ENCODE data around the gene ZNF653.
A peak's percentile ranks its signal among the peaks of the same experiment; 100 is the strongest.
"Not testable (repeated sequence)": the region's sequence is repeated elsewhere in the genome, so short reads cannot be mapped to it uniquely, and the experiment has no call there.

The ZNF653 gene

DNA sequence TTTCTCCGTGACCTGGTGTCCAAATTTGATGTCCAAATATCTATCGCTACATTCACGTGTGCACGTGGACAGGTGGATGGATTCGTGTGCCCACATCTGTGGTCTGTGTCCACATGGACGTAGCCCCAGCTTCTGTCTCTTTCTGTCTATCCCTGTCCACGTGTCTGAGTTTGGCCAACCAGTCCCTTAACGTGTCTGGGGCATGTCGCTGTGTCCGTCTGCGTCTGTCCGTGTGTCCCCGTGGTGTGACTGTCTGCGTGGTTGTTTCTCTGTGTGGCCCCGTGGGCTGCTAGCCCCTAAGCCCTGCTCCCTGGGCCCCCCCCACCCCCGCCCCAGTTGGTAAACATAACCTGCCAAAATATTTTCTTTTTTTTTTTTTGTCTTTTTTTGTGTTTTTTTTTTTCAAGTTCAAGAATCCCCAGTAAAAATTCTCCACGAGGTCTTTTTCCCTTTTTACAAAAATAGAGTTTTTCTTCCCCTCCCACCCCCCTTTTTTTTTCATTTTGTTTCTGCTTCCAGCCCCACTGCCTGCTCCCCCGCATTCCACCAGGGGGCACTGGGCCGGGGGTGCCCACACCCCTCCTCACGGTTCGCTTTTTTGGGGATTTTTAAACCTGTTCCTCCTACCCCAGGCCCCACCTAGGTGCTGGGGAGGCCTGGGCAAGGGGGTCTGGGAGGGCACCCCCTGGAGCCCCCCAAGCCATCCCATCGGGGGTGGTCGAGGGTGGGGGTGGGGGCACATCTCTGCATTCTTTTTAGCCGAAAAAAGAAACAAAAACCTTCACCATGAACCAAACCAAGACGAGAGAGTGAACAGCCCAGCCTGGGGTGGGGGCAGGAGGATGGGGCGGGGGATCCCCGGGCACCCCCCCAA is 51.9 kb downstream of the ZNF653 start:
- no peak for DNase-seq

GRCh38 chr19:11452620-11453310 is 52.9 kb downstream of the ZNF653 start:
- no peak for DNase-seq

DNA sequence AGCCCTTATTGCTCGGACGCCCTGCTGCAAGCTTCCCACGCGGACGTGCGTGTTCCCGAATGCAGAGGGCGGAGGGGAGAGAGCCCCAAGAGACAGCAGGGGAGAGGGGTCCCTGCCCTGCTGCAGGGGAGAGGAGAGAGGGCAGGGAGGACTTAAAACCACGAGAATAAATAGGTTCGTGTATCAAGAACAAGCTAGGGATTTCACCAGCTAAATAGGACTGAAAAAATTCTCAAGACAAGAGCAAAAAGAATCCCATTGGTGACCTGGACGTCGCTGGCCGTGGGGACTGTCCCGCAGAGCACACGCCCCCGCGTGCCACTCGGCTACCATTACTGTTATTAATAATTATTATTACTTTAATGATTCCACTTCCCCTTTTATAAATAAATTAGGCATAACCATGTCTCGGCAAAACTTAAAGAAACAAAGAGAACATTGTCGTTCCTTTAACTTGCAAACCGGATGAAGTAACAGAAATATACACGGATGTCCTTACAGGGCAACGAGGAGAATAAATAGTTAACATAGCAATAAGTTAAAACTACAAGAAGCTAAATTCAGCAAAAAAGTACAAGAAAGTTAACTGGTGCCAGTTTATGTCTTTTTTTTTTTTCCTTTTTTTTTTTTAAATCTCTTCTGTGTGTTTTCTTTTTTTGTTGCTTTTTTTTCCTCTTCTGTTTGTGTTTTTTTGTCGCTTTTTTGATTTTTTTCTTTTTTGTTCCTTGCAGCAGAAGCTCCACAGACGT is 53.6 kb downstream of the ZNF653 start:
- DNase-seq, result no peak

DNA sequence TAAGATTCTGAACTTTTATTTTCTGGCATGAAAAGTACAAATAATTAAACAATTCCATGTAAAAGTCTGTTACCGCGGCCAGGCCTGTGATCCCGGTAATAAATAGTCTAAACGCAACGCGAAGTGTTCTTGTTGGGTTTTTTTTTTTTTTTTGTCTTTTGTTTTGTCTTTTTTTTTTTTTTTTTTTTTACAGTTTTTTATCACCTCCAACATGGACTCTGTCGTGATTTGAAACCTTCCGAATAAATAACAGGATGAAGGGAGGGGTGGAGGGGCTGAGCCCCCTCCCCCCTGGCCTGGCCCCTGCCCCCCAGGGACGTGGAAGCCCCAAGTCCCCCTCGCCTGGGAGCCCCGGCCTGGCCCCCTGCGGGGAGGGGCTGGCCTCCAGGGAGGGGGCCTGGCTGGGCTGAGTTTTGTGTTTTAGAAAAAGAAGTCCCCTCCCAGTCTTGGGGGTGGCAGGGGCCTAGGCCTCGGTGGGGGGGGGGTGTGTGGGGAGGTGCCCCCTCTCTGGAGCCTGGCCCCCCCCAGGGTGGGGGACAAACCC is 54.2 kb downstream of the ZNF653 start:
- no peak for DNase-seq

DNA sequence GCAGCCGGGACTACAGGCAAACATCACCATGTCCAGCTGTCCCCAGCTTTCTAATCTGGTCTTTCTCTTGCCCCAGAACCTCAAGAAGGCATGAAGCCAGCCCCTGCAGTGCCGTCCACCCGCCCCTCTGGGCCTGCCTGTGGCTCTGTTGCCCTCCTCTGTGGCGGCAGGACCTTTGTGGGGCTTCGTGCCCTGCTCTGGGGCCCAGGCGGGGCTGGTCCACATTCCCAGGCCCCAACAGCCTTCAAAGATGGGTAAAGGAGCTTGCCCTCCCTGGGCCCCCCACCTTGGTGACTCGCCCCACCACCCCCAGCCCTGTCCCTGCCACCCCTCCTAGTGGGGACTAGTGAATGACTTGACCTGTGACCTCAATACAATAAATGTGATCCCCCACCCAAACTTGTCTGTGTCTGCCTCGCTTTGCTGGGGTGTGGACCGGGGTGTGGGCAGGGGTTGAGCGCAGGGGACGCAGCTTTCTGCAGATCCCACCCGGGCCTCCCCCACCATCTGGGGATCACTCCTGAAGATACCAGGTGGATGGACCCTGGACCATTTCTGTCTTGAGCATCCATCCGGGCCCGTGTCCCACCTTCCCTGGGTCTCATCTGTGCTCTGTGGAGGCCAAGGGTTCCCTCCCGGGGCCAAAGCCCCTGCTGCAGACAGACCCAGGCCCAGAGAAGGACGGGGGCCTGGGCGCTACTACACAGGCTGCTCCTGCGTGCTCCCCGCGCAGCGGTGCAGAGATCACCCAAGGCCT is 54.9 kb downstream of the ZNF653 start:
- DNase-seq, result no peak

DNA sequence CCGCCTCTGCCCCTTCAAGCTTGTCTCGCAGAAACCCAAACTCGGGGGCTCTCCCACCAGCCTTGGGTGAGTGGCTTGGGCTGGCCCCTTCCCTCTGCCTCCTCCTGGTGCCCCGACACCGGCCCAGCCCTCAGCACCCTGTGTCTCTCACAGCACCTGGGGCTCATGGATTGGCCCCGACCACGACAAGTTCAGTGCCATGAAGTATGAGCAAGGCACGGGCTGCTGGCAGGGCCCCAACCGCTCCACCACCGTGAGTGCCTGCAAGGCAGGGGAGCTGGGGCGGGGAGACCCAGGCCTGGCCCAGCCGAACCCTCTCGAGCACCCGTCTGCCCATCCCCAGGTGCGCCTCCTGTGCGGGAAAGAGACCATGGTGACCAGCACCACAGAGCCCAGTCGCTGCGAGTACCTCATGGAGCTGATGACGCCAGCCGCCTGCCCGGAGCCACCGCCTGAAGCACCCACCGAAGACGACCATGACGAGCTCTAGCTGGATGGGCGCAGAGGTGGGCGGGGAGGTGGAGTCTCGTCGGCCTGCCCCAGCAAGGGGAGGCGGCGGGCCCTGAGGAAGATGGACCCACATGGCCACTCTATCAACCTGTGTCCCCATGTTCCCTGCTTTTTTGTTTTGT is 56.6 kb downstream of the ZNF653 start:
- DNase-seq, result no peak

DNA sequence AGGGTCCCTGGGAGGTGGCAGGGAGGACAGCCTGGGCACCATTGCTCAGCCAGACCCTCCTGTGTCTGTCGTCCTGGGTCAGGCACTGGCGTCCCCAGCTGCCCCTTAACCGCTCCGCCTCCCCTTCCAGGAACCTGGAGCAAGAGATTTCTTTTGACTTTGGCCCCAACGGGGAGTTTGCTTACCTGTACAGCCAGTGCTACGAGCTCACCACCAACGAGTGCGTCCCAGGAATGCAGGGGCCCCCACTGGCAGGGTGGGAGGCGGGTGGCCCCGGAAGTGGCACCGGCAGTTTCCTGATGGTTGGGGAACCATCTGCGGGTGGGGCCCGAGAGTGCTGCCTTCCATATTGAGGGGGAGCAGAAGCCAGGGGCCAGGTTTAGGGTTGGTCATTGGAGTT is 57.2 kb downstream of the ZNF653 start:
- no peak for DNase-seq

- DNase-seq, result no peak
Measured at GRCh38 chr19:11447347-11448262, 58.0 kb downstream of the ZNF653 start.

- peak; percentile 38 for DNase-seq
Measured at GRCh38 chr19:11446652-11447301, 58.9 kb downstream of the ZNF653 start.

- DNase-seq, result no peak
Measured at GRCh38 chr19:11446271-11446651, 59.4 kb downstream of the ZNF653 start.

- DNase-seq, result no peak
Measured at GRCh38 chr19:11445141-11445540, 60.5 kb downstream of the ZNF653 start.

- DNase-seq, result no peak
Measured at GRCh38 chr19:11444059-11444458, 61.6 kb downstream of the ZNF653 start.

DNA sequence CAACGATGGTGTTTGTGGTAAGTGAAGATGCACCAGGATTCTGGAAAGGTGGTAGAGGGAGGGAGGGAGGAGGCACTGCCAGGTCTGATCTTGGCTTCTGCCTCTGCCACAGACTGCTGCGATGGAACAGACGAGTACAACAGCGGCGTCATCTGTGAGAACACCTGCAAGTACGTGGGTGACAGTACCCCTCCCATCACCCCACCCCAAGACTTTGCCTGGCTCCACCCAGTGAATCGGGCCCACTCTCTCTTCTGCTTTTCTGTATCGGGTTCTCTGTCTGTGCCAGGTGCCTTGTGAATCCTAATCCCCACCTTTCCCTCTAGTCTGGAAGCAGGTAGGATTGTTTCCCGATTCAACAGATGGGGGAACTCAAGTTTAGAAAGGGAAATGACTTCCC is 67.7 kb downstream of the ZNF653 start:
- no peak for DNase-seq

DNA sequence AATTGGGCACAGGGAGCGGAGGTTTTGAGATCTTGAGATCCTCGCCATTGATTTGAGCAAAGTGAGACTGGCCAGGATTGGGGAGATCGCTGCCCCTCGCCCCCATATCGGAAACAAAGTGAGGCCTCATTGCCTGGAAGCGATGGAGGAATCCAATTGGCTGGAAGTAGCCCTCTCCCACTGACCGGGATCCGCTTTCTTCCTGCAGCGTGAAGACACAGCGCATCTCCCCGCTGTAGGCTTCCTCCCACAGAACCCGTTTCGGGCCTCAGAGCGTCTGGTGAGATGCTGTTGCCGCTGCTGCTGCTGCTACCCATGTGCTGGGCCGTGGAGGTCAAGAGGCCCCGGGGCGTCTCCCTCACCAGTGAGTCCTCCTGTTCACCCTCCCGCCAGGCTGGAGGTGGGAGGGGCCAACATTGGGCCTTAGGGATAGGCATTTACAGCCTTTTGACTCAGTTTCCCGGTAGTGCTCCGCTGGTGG is 69.8 kb downstream of the ZNF653 start:
- DNase-seq, result no peak

DNA sequence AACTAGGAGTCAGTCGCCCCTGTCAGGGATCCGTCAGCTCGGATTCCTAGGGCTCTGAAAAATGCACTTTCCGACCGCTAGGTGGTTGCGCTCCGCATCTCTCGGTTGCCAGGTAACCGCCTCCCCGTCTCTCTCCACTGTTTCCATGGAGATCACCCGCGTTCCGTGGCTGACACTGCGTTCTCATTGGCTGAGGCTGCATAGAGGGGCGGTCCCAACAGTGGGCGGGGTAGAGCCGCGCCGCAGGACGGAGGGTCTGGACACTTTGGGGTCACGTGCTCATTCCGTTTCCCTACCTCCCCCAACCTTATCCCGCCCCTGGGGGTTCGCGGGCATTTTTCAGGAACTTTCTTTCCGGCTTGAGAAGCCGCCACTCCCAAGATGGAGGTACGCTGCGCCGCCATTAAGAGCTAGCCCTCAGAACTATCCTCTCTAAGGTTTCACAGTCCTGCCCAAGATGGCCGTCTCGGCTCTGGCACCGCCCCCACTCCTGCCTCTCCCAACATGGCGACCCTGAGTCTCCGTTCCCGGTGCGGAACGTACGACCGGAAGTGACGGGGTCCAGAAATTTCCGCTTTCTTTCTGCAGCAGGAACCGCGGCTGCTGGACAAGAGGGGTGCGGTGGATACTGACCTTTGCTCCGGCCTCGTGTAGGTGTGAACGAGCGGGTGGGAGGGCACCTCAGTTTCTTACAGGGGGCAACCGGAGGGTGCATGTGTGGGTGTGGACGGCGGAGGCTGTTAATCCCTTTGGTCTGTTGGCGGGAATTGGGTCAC is 70.4 kb downstream of the ZNF653 start, which contains the start of the genes ODAD3 and PRKCSH:
ODAD3 (minus strand) TSS at position 65 of the 776 bp plus-strand sequence. CDS start 105 bp downstream, outside the sequence.
PRKCSH (plus strand) TSS at position 579 of the 776 bp plus-strand sequence. CDS start 483 bp downstream, outside the sequence.
- DNase-seq, result peak; percentile 99

GRCh38 chr19:11434703-11435056 is 71.0 kb downstream of the ZNF653 start:
- DNase-seq, result no peak

DNA sequence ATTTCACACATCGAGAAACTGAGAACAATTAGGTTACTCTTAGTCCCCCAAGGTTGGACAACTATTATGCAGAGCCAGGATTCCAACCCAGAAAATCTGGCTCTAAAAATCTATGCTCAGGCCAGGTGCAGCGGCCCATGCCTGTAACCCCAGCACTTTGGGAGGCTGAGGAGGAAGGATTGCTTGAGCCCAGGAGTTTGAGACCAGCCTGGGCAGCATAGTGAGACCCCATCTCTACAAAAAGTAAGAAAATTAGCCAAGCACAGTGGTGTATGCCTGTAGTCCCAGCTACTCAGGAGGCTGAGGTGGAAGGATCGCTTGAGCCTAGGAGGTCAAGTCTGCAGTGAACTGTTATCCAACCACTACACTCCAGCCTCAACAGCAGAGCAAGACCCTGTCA is 72.1 kb downstream of the ZNF653 start:
- DNase-seq, result not testable (repeated sequence)
